GM12872 (cell line): ENCODE data around the gene AVPR1B.

Experiments used
- CTCF ChIP-seq: IDR thresholded peaks from 3 replicates; pipeline ENCODE4 v1.5.1; 2011; ENCODE audit warnings: low read depth, mild to moderate bottlenecking, low read length, moderate library complexity; ENCODE audit not compliant: insufficient read depth

The AVPR1B gene

GRCh38 chr1:206117151-206117948 lies at the start of gene AVPR1B:
TSS of gene AVPR1B (minus strand) at chr1:206117388. CDS start at chr1:206116890, 498 bp downstream.
- no peak for TF ChIP-seq CTCF

- TF ChIP-seq CTCF: no peak
Measured at GRCh38 chr1:206145771-206146290, 28.6 kb upstream of the AVPR1B start.

GRCh38 chr1:206144605-206145004 lies 27.4 kb upstream of the AVPR1B start:
- no peak for TF ChIP-seq CTCF

GRCh38 chr1:206143537-206144172 lies 26.5 kb upstream of the AVPR1B start:
- no peak for TF ChIP-seq CTCF

GRCh38 chr1:206142770-206143169 lies 25.6 kb upstream of the AVPR1B start:
- no peak for TF ChIP-seq CTCF

- TF ChIP-seq CTCF: no peak
Measured at GRCh38 chr1:206142011-206142410, 24.8 kb upstream of the AVPR1B start.

- TF ChIP-seq CTCF: no peak
Measured at GRCh38 chr1:206136241-206136640, 19.1 kb upstream of the AVPR1B start.
